GM21717 (cell line): ENCODE data around the gene EXD2.
"Not testable (repeated sequence)": the region's sequence is repeated elsewhere in the genome, so short reads cannot be mapped to it uniquely, and the experiment has no call there.

Experiments used
- ATAC-seq: cut with Tn5 transposase; IDR thresholded peaks from one replicate; pipeline ENCODE4 v1.9.1; 2021; ENCODE audit warnings: mild to moderate bottlenecking, moderate library complexity; ENCODE audit not compliant: unreplicated experiment

The EXD2 gene

GRCh38 chr14:69275331-69275730 is 84.0 kb downstream of the EXD2 start:
- no peak for ATAC-seq

DNA sequence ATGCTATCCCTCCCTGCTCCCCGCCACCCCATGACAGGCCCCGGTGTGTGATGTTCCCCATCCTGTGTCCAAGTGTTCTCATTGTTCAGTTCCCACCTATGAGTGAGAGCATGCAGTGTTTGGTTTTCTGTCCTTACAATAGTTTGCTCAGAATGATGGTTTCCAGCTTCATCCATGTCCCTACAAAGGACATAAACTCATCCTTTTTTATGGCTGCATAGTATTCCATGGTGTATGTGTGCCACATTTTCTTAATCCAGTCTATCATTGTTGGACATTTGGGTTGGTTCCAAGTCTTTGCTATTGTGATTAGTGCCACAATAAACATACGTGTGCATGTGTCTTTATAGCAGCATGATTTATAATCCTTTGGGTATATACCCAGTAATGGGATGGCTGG is 86.1 kb downstream of the EXD2 start:
- not testable (repeated sequence) for ATAC-seq

DNA sequence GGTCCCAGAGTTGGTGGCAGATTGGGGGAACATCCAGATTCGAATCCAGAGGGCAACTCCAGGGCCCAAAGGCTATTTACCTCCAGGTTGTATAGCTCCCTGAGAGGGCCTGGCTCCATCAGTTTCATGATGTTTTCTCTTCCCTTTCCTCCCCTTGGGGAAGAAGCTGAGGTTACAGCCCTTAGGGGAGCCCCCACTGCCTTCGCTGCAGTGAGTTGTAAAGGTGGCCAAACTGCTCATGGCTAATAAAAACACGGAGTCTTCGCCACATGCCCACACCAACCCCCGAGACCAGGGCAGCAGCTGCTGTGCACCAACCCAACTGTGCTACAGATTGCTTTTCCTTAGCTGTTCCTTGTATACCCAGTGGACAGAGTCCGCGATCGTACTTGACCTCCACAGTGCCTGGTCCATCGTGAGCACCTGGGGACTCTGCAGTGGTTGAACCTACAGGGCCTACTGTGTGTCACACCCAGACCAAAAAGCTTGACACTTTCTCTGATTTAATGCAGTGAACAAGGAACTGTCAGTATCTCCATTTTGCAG is 89.5 kb downstream of the EXD2 start:
- ATAC-seq, result no peak

DNA sequence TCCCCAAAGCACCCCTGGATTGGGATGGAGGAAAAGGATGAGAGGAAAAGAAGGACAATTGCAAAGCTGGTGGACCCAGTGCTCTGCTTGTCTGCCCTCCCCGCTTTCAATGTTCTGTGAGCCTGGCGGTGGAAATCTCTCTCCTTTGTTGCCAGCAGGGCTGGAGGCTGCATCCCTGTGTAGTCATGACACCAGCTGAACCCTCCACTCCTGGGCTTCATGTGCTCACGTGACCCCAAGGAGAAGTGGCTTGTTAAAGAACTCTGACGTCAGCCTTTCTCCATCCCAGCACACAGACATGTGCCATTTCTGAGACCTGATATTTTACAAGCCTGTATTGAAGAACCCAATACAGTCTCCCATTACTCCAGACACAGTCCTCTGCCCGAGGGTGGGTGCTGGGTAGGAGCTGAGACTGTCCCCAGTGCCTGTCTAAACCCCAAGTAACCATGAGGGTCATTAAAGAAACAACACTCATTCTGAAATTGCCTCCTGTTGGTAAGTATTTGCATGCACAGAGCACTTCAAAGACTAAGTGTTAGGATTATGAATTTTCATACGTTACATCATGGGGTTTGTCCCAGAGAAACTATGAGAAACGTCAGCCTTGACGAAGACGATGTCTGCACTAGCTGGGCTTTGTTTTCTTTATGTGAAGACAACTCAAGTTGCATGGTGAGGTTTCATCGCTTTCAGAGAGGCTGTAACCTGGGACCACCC is 90.3 kb downstream of the EXD2 start:
- ATAC-seq, result no peak

DNA sequence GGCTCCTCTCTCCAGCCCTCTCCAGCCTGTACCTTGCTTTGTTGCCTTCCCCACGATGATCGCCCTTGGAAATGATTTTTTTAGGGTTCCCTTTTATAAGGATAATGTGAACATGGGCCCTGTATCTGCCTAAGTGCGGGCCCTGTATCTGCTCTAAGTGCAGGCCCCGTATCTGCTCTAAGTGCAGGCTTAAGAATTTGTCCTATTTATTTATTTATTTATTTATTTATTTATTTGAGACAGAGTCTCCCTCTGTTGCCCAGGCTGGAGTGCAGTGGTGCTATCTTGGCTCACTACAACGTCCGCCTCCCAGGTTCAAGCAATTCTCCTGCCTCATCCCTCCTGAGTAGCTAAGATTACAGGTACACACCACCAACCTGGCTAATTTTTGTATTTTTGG is 91.2 kb downstream of the EXD2 start:
- no peak for ATAC-seq

- ATAC-seq, result no peak
These were observed 92.9 kb downstream of the EXD2 start for GRCh38 chr14:69284170-69284569.

DNA sequence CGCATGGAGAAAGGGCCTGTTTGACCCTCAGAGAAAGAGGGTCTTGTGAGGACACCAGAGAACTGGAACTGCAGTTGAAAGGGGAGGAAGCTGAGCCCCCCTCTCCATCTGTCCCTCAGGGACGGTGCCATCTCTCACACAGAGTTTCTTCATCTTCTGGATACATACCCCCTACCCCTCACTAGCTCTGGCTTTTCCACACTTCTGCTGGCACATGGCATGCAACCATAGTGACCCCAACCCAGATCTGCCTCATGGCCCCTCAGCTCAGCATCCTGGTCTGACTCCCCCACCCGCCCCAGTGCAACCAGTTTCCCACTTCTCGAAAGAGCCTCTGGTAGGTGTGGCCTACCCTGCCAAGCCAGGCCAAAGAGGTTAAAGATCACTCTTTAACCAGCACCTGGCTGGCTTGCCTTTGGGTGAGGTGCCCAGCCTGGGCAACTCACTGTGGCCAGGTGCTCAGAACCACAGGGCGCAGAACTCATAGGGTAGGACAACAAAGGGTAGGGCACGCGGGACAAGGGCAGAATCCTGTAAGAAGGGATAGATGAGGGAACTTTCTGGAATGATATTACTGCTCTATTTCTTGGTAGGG is 94.5 kb downstream of the EXD2 start:
- no peak for ATAC-seq

GRCh38 chr14:69287098-69288010 is 96.1 kb downstream of the EXD2 start:
- no peak for ATAC-seq

DNA sequence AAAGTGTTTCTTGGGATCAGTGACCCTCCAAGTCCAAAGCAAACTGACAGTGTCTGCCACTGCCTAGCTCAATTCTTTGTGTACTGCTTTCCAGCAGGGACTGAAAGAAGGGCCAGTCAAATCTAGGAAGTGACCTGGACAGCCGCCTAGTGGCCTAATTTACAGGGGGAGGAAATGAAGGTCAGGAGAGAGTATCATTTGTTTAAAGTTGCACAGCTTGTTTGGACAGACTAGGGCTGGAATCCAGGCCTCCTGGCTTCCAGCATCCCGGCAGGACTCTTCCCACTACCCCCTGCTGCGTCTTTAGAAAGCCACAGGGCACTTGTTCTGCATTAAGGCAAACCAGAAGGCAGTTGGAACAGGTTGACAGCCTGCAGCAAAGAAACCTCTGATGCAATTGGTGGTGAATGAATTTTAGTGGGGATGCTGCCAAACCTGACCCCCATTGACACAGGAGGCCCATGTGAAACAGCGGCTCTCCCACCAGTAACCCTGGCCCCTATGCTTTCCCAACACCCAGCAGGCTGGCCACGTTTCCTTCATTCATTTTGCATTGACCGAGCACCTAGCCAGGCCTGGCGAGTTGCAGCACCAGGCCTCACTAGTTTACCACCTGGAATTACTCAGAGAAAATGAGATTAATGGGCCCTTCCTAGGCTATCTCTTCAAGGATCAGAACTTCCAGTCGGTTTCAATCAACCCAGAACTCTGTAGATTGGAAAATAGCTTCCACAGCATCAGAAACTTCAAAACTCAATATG is 96.9 kb downstream of the EXD2 start:
- ATAC-seq, result no peak

DNA sequence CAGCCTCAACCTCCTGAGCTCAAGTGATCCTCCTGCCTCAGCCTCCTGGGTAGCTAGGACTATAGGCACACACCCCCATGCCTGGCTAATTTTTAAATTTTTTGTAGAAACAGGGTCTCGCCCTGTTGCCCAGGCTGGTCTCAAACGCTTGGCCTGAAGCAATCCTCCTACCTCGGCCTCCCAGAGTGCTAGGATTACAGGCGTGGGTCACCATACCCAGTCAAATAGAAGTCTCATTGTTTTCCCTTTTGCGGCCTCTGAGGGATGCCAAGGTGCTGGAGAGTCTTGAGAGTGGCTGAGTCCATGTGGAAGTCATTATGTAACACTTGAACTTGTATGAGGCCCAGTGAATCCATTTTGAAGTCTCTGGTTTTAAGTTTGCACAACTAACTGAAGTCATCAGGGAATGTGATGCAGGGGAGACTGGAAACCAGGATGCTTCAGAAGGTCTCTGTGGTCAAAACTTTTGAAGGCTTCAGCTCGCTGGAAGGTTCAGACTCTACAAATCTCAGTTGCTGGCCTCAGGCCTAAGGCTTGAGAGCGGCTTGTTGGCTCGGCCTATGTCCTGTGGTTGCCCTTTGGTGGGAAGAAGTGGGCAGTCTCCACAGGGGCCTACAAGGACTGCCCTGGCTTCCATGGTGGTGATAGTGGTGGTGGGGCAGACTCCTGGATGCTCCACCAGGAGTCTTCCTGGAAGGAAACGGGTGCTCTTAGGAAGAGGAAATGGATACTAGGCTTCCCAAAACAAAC is 97.8 kb downstream of the EXD2 start:
- no peak for ATAC-seq

GRCh38 chr14:69289811-69290520 is 98.7 kb downstream of the EXD2 start:
- no peak for ATAC-seq

GRCh38 chr14:69290881-69291280 is 99.6 kb downstream of the EXD2 start:
- ATAC-seq, result not testable (repeated sequence)

DNA sequence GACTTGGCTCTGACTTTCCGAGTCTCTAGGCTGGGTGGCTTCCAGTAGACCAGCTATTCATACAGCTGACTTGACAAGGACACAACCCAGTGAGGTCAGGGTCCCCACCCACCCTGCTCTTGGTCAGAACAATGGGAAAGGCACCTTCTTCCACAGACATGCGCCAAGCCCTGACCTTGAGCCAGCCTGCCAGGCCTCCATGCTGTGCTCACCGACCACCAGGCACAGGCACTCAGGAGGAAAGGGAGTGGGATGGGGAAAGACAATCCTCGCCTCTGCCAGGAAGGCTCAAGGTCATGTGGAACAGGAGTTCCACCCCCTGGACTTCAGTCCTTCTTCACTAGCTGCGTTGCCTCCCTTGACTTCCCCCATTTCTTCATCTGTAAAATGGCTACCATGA is 100.1 kb downstream of the EXD2 start:
- no peak for ATAC-seq

DNA sequence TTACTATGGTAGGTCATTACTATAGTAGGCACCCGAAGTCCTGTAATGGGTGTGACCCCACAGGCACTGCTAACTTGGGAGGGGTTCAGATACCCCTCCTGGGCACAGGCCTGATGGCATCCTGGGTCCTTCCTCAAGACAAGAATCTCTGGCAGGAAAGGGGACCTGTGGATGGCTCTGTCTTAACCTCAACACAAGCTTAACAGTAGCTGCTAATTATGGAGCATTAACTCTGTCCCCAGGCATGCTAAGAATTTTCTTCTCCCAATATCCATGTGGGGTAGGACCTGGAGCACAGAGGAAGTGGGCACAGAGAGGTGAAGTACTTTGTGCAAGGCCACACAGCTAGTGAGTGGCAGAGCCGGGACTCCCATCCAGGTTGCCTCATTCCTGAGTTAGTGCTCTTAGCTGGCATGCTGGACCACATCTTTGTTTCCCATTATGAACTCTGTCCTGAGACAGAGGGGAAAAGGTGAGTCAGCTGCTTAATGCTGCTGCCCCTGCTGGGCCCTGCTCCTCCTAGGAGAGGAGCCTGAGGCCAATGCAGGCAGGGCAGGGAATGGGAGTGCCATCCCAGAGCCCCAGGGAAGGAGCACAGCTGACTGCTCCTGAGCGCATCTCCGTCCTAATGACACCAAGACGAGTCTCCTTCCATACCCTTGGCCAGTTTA is 100.7 kb downstream of the EXD2 start:
- ATAC-seq, result no peak
